UCSD-AML1 (cell line): Measurements from ENCODE around the gene RPL10.
"Not testable (repeated sequence)": the region's sequence is repeated elsewhere in the genome, so short reads cannot be mapped to it uniquely, and the experiment has no call there.

Experiments used
- DNase-seq: peaks from one replicate; lab custom pipeline; 2025; ENCODE audit not compliant: unreplicated experiment; lab: John Stamatoyannopoulos, UW

The RPL10 gene

GRCh38 chrX:154400369-154400817 is 2.2 kb downstream of the RPL10 start:
- DNase-seq, result not testable (repeated sequence)

- no peak for DNase-seq
These were observed 3.0 kb downstream of the RPL10 start for GRCh38 chrX:154401045-154401799.

GRCh38 chrX:154401918-154402621 is 3.9 kb downstream of the RPL10 start:
- no peak for DNase-seq

GRCh38 chrX:154402622-154403127 is 4.5 kb downstream of the RPL10 start:
- no peak for DNase-seq

- no peak for DNase-seq
These were observed 5.0 kb downstream of the RPL10 start for GRCh38 chrX:154403192-154403591.

GRCh38 chrX:154403858-154404257 is 5.7 kb downstream of the RPL10 start:
- no peak for DNase-seq

- no peak for DNase-seq
These were observed 6.5 kb downstream of the RPL10 start for GRCh38 chrX:154404625-154405192.

GRCh38 chrX:154408659-154409221 is 10.6 kb downstream of the RPL10 start:
- DNase-seq, result no peak

GRCh38 chrX:154409222-154409871 is 11.2 kb downstream of the RPL10 start, which contains the start of gene DNASE1L1:
DNASE1L1 (minus strand) TSS chrX:154409254; CDS start chrX:154405568, 3,686 bp downstream.
- peak; percentile 83 for DNase-seq

GRCh38 chrX:154411981-154412340 is 13.8 kb downstream of the RPL10 start:
- peak; percentile 54 for DNase-seq

- DNase-seq, result peak; percentile 55
These were observed 14.3 kb downstream of the RPL10 start for GRCh38 chrX:154412468-154412867.

GRCh38 chrX:154413142-154413541 is 15.0 kb downstream of the RPL10 start:
- no peak for DNase-seq

GRCh38 chrX:154417157-154417556 is 19.0 kb downstream of the RPL10 start:
- no peak for DNase-seq

- no peak for DNase-seq
These were observed 21.0 kb downstream of the RPL10 start for GRCh38 chrX:154419189-154419588.

- DNase-seq, result no peak
These were observed 21.7 kb downstream of the RPL10 start for GRCh38 chrX:154419688-154420401.

- no peak for DNase-seq
These were observed 22.2 kb downstream of the RPL10 start for GRCh38 chrX:154420402-154420756.

GRCh38 chrX:154426916-154427770 is 29.0 kb downstream of the RPL10 start:
- DNase-seq, result no peak

- peak; percentile 88 for DNase-seq
These were observed 30.3 kb downstream of the RPL10 start, which contains the start of gene ATP6AP1 for GRCh38 chrX:154428176-154429171. ATP6AP1 (plus strand) TSS chrX:154428677; CDS start chrX:154428693, 16 bp downstream.
